CD4-positive, alpha-beta T cell treated with Interleukin-17A for 4 hours (primary cell): ENCODE data around the gene CCDC33.

Experiments
- DNase-seq: peaks from one replicate; pipeline ENCODE4 v3.0.0-alpha.2; 2020; ENCODE audit warnings: mixed read lengths

Gene CCDC33

GRCh38 chr15:74233373-74233772 lies 2.8 kb upstream of the CCDC33 start:
- DNase-seq, result no peak

GRCh38 chr15:74233851-74234597 lies 2.1 kb upstream of the CCDC33 start:
- DNase-seq, result no peak

- DNase-seq, result no peak
Measured at GRCh38 chr15:74234598-74234875, 1.6 kb upstream of the CCDC33 start.

- DNase-seq, result no peak
Measured at GRCh38 chr15:74239051-74239705, 3.1 kb downstream of the CCDC33 start.

- no peak for DNase-seq
Measured at GRCh38 chr15:74240002-74240568, 4.0 kb downstream of the CCDC33 start.

- DNase-seq, result no peak
Measured at GRCh38 chr15:74240897-74241614, 4.9 kb downstream of the CCDC33 start.

GRCh38 chr15:74242441-74243185 lies 6.5 kb downstream of the CCDC33 start:
- no peak for DNase-seq

GRCh38 chr15:74243431-74243830 lies 7.3 kb downstream of the CCDC33 start:
- no peak for DNase-seq

GRCh38 chr15:74244822-74245341 lies 8.8 kb downstream of the CCDC33 start:
- DNase-seq, result no peak

GRCh38 chr15:74245342-74245931 lies 9.3 kb downstream of the CCDC33 start:
- DNase-seq, result peak; percentile 6

- DNase-seq, result no peak
Measured at GRCh38 chr15:74250266-74250665, 14.1 kb downstream of the CCDC33 start.

GRCh38 chr15:74251131-74251811 lies 15.1 kb downstream of the CCDC33 start:
- DNase-seq, result no peak

GRCh38 chr15:74252291-74252690 lies 16.2 kb downstream of the CCDC33 start:
- DNase-seq, result no peak

- no peak for DNase-seq
Measured at GRCh38 chr15:74252721-74253120, 16.6 kb downstream of the CCDC33 start.

GRCh38 chr15:74253211-74253921 lies 17.2 kb downstream of the CCDC33 start:
- no peak for DNase-seq

GRCh38 chr15:74257105-74257504 lies 21.0 kb downstream of the CCDC33 start:
- no peak for DNase-seq

GRCh38 chr15:74257623-74258022 lies 21.5 kb downstream of the CCDC33 start:
- DNase-seq, result no peak

- no peak for DNase-seq
Measured at GRCh38 chr15:74258456-74259291, 22.5 kb downstream of the CCDC33 start.

- DNase-seq, result no peak
Measured at GRCh38 chr15:74259292-74259648, 23.1 kb downstream of the CCDC33 start.
